Measurements from ENCODE around the gene PRKCA.
A peak's percentile ranks its signal among the peaks of the same experiment; 100 is the strongest.

The PRKCA gene

GRCh38 chr17:66460558-66460957 lies 158.1 kb downstream of the PRKCA start:
- Histone ChIP-seq H3K36me3 (ENCODE audit: insufficient read depth, low read length) (no peaks in the 10 kb centered on the region), H3K9ac (ENCODE audit: low read depth, low read length) (no peak overlapping the region), H3K9me3 (ENCODE audit: insufficient read depth, low read depth, low read length) (no peaks in the 10 kb centered on the region), H3K27me3 (ENCODE audit: insufficient read depth, low read length) (peaks cover 16% of the 10 kb centered on the region; the same call in 1 of the 2 replicates), H3K4me3 (ENCODE audit: low read length) (no peak overlapping the region), H3K4me1 (ENCODE audit: insufficient read depth, low read length) (no peaks in the 10 kb centered on the region; the same call in 1 of the 2 replicates), H3K27ac (ENCODE audit: low read depth, low read length) (no peak overlapping the region)
- 94% methylated on average over 6 of the region's 6 CpGs for WGBS

GRCh38 chr17:66461343-66461995 lies 159.1 kb downstream of the PRKCA start:
- H3K27ac ChIP-seq (ENCODE audit: low read depth, low read length): no peak overlapping the region
- H3K36me3 ChIP-seq (ENCODE audit: insufficient read depth, low read length): no peaks in the 10 kb centered on the region
- H3K9ac ChIP-seq (ENCODE audit: low read depth, low read length): no peak overlapping the region
- no peaks in the 10 kb centered on the region for H3K9me3 ChIP-seq (ENCODE audit: insufficient read depth, low read depth, low read length)
- H3K4me1 ChIP-seq (ENCODE audit: insufficient read depth, low read length): peaks cover 7% of the 10 kb centered on the region; the same call in 1 of the 2 replicates
- H3K27me3 ChIP-seq (ENCODE audit: insufficient read depth, low read length): peaks cover 16% of the 10 kb centered on the region; the same call in 1 of the 2 replicates
- H3K4me3 ChIP-seq (ENCODE audit: low read length): no peak overlapping the region
- WGBS: 86% methylated on average over 6 of the region's 7 CpGs

GRCh38 chr17:66462010-66462409 lies 159.6 kb downstream of the PRKCA start:
- Histone ChIP-seq H3K4me1 (ENCODE audit: insufficient read depth, low read length) (peaks cover 11% of the 10 kb centered on the region), H3K4me3 (ENCODE audit: low read length) (no peak overlapping the region), H3K27me3 (ENCODE audit: insufficient read depth, low read length) (peaks cover 16% of the 10 kb centered on the region; the same call in 1 of the 2 replicates), H3K36me3 (ENCODE audit: insufficient read depth, low read length) (no peaks in the 10 kb centered on the region), H3K9ac (ENCODE audit: low read depth, low read length) (no peak overlapping the region), H3K9me3 (ENCODE audit: insufficient read depth, low read depth, low read length) (no peaks in the 10 kb centered on the region), H3K27ac (ENCODE audit: low read depth, low read length) (no peak overlapping the region)
- WGBS: 93% methylated on average over 4 of the region's 4 CpGs

DNA sequence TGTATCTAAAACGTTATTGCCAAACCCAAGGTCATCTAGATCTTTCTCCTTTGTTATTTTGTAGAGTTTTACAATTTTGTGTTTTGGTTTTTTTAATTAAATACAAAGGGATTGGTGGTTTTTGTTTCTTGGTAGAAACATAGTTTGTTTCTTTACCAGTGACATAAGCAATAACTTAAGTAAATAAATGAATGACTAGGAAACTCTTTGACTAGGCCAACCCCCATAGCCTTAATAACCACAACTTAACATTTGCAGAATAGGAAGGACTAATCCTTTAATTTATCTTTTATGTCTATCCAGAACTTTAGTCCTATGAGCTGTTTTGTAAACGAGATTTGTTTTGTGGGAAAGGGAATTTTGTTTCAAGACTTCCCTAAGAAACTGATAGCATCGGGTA lies 162.5 kb downstream of the PRKCA start:
- no peak overlapping the region for H3K9ac ChIP-seq (ENCODE audit: low read depth, low read length)
- peaks cover 16% of the 10 kb centered on the region; the same call in 1 of the 2 replicates for H3K27me3 ChIP-seq (ENCODE audit: insufficient read depth, low read length)
- H3K4me1 ChIP-seq (ENCODE audit: insufficient read depth, low read length): peaks cover 33% of the 10 kb centered on the region
- no peak overlapping the region for H3K4me3 ChIP-seq (ENCODE audit: low read length)
- H3K36me3 ChIP-seq (ENCODE audit: insufficient read depth, low read length): no peaks in the 10 kb centered on the region
- WGBS: 92% methylated on average over 2 of the region's 3 CpGs
- no peak overlapping the region for H3K27ac ChIP-seq (ENCODE audit: low read depth, low read length)
- H3K9me3 ChIP-seq (ENCODE audit: insufficient read depth, low read depth, low read length): no peaks in the 10 kb centered on the region

DNA sequence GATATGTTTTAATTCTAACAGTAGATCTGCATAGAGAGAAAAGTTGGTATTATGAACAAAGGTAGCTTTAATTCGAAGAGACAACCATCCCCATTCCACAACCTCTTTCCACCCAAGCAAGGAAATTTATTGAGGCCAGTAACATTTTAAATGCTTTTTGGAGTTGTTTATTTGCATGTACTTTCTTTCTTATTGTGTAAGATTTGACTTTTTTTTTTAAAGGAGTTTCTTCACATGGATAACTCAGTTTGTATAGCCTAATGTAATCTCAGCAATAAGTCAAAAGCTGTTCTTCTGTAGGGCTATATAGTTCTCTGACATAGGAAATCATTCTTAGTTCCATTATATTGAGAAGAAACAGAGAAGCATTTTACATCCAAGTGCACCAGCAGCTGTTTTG lies 163.3 kb downstream of the PRKCA start:
- WGBS: no CpG with 5 or more reads among the region's 1 CpG
- no peak overlapping the region for H3K4me3 ChIP-seq (ENCODE audit: low read length)
- H3K9me3 ChIP-seq (ENCODE audit: insufficient read depth, low read depth, low read length): no peaks in the 10 kb centered on the region
- no peaks in the 10 kb centered on the region for H3K36me3 ChIP-seq (ENCODE audit: insufficient read depth, low read length)
- H3K4me1 ChIP-seq (ENCODE audit: insufficient read depth, low read length): peaks cover 34% of the 10 kb centered on the region
- no peak overlapping the region for H3K9ac ChIP-seq (ENCODE audit: low read depth, low read length)
- H3K27me3 ChIP-seq (ENCODE audit: insufficient read depth, low read length): peaks cover 11% of the 10 kb centered on the region; the same call in 1 of the 2 replicates
- no peak overlapping the region for H3K27ac ChIP-seq (ENCODE audit: low read depth, low read length)

GRCh38 chr17:66466106-66466820 lies 163.8 kb downstream of the PRKCA start:
- no peak overlapping the region for H3K9ac ChIP-seq (ENCODE audit: low read depth, low read length)
- H3K36me3 ChIP-seq (ENCODE audit: insufficient read depth, low read length): no peaks in the 10 kb centered on the region
- H3K27me3 ChIP-seq (ENCODE audit: insufficient read depth, low read length): peaks cover 8% of the 10 kb centered on the region; the same call in 1 of the 2 replicates
- no peak overlapping the region for H3K4me3 ChIP-seq (ENCODE audit: low read length)
- H3K4me1 ChIP-seq (ENCODE audit: insufficient read depth, low read length): peaks cover 34% of the 10 kb centered on the region
- H3K27ac ChIP-seq (ENCODE audit: low read depth, low read length): no peak overlapping the region
- H3K9me3 ChIP-seq (ENCODE audit: insufficient read depth, low read depth, low read length): no peaks in the 10 kb centered on the region
- 83% methylated on average over 10 of the region's 11 CpGs for WGBS

DNA sequence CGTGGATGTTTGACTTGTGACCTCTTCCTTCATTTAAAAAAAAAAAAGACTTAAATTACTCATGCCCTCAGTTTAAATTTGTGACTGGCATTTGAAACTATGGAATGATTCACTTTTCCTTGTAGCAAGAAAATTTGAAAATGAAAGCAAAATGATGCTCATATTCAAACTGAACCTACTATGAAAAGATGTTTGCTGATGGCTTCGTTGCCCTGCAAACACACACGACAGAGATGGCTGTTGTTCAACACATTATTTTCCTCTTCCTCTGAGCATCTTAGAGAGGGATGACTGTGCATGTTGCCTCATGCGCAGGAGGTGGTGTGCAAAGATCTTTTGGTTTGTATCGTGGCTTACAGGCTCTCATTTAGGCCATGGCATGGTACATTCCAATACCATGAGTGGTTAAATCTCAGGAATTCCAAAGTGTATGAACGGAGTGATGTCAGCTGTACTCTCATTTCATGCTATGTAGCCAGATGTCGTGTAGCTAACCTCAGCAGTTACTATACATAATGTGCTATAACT lies 164.5 kb downstream of the PRKCA start:
- H3K4me1 ChIP-seq (ENCODE audit: insufficient read depth, low read length): peaks cover 34% of the 10 kb centered on the region
- H3K9ac ChIP-seq (ENCODE audit: low read depth, low read length): no peak overlapping the region; the same call in 1 of the 2 replicates
- no peak overlapping the region for H3K27ac ChIP-seq (ENCODE audit: low read depth, low read length)
- H3K4me3 ChIP-seq (ENCODE audit: low read length): no peak overlapping the region
- H3K9me3 ChIP-seq (ENCODE audit: insufficient read depth, low read depth, low read length): no peaks in the 10 kb centered on the region
- 82% methylated on average over 7 of the region's 7 CpGs for WGBS
- peaks cover 8% of the 10 kb centered on the region; the same call in 1 of the 2 replicates for H3K27me3 ChIP-seq (ENCODE audit: insufficient read depth, low read length)
- H3K36me3 ChIP-seq (ENCODE audit: insufficient read depth, low read length): no peaks in the 10 kb centered on the region

GRCh38 chr17:66467766-66468165 lies 165.4 kb downstream of the PRKCA start:
- no peak overlapping the region for H3K9ac ChIP-seq (ENCODE audit: low read depth, low read length)
- H3K27me3 ChIP-seq (ENCODE audit: insufficient read depth, low read length): 0 out of 2 replicates have a peak, but pooled peaks cover under 1% of the 10 kb centered on the region
- WGBS: 96% methylated on average over 5 of the region's 6 CpGs
- no peaks in the 10 kb centered on the region for H3K9me3 ChIP-seq (ENCODE audit: insufficient read depth, low read depth, low read length)
- no peak overlapping the region for H3K27ac ChIP-seq (ENCODE audit: low read depth, low read length)
- H3K4me1 ChIP-seq (ENCODE audit: insufficient read depth, low read length): peaks cover 34% of the 10 kb centered on the region
- H3K36me3 ChIP-seq (ENCODE audit: insufficient read depth, low read length): no peaks in the 10 kb centered on the region
- no peak overlapping the region for H3K4me3 ChIP-seq (ENCODE audit: low read length)

DNA sequence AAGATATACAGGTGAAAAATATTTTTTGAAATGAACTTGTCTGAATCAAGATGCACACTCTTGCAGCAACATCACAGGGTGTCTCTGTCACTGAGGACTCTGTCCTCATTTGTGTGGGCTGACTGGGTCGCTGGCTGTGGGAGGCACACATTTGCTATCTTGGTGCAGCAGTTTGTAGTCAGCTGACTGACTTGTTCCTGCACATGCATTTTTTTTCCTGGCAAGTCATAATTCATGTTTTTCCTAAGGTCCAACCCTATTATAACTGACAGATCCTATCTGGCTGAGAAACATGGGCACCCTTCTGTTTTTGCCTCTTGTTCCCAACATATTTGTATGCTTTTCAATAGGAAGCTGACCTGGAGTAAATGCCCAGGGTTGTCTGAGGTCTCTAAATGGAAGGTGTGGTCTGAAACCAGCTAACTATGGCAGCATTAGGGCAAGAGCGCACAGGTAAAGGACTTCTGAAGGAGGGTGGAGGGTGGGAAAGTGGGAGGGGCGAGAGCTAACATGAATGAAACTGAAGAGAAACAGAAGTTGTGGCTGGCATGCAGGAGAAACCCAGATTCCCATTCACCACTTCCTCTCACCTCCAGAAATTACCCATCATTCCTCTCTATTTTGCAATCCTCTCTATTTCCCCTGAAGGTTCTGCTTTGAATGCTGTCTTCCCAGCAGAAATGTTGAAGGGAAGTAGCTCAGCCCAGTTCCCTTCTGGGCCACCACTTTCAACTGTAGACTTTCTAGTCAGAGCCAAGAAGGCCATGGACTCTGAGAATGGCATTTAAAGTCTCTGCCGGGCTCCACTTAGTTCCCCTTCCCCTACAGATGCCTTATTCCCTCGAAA lies 166.1 kb downstream of the PRKCA start:
- Histone ChIP-seq H3K9ac (ENCODE audit: low read depth, low read length) (no peak overlapping the region), H3K36me3 (ENCODE audit: insufficient read depth, low read length) (no peaks in the 10 kb centered on the region), H3K27ac (ENCODE audit: low read depth, low read length) (peak overlapping the region; percentile 28; the same call in 1 of the 2 replicates), H3K4me3 (ENCODE audit: low read length) (no peak overlapping the region), H3K4me1 (ENCODE audit: insufficient read depth, low read length) (peaks cover 39% of the 10 kb centered on the region), H3K9me3 (ENCODE audit: insufficient read depth, low read depth, low read length) (no peaks in the 10 kb centered on the region), H3K27me3 (ENCODE audit: insufficient read depth, low read length) (no peaks in the 10 kb centered on the region)
- WGBS: 69% methylated on average over 5 of the region's 5 CpGs

DNA sequence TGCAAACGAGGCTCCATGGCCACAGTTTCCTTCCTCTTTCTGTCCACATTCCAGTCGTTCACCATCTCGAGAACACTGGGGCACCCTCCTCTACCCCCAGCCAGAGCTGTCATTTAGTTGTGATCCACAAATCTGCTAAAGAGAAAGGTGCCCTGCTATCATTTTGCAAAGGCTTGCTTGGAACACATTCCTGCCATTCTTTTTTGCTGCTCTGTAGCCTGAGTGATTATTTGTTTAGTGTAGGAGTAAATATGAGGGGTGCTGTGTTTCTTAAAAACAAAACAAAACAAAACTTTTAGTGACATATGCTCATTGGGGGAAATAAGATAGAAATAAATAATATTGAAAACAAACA lies 166.7 kb downstream of the PRKCA start:
- Histone ChIP-seq H3K27me3 (ENCODE audit: insufficient read depth, low read length) (no peaks in the 10 kb centered on the region), H3K36me3 (ENCODE audit: insufficient read depth, low read length) (no peaks in the 10 kb centered on the region), H3K27ac (ENCODE audit: low read depth, low read length) (no peak overlapping the region), H3K4me3 (ENCODE audit: low read length) (no peak overlapping the region), H3K9ac (ENCODE audit: low read depth, low read length) (no peak overlapping the region), H3K4me1 (ENCODE audit: insufficient read depth, low read length) (peaks cover 44% of the 10 kb centered on the region), H3K9me3 (ENCODE audit: insufficient read depth, low read depth, low read length) (no peaks in the 10 kb centered on the region)
- 21% methylated on average over 3 of the region's 3 CpGs for WGBS

DNA sequence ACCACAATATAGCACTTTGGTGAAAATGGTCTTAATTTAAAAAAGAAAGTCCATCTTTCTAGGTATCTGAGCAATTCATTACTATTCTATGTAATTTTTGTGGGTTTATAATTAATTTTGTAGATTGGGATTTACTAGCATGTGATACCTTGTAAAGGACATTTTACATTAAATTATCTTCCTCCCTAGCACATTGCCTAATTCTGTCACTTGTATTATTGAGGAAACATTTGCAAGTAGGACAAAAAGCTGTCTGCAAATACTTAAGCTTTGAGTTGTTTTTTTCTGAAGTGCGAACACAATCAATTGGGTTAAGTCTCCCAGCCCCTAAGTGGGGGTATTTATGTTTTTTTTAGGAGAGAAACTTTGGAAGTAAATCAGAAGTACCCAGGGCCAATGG lies 167.0 kb downstream of the PRKCA start:
- H3K4me3 ChIP-seq (ENCODE audit: low read length): no peak overlapping the region

More for the DNA sequence above, 167.0 kb downstream of the PRKCA start:
- 93% methylated on average over 1 of the region's 1 CpG for WGBS
- Histone ChIP-seq H3K9me3 (ENCODE audit: insufficient read depth, low read depth, low read length) (no peaks in the 10 kb centered on the region), H3K36me3 (ENCODE audit: insufficient read depth, low read length) (no peaks in the 10 kb centered on the region), H3K27me3 (ENCODE audit: insufficient read depth, low read length) (no peaks in the 10 kb centered on the region), H3K27ac (ENCODE audit: low read depth, low read length) (no peak overlapping the region), H3K9ac (ENCODE audit: low read depth, low read length) (no peak overlapping the region), H3K4me1 (ENCODE audit: insufficient read depth, low read length) (peaks cover 48% of the 10 kb centered on the region)
